OCI-LY7 (cell line): ENCODE measurements around the gene HLA-A. TPM values are rescaled to one million over a fixed set of nuclear protein-coding genes. Genes with fewer than 3 reads are reported as not detected.
A peak's percentile ranks its signal among the peaks of the same experiment; 100 is the strongest.

Experiments used
- BruUV-seq: library from RNA; stranded (reverse); fragments of 400-500 nt; replicated peaks from 2 replicates; lab custom pipeline; 2021; lab: Mats Ljungman, UMichigan
- CTCF ChIA-PET: fragments of 300-600 bp; sonication (Branson Sonifier 250); formaldehyde crosslinking; loops from one replicate; lab custom pipeline; 2022; ENCODE audit warnings: antibody characterized with exemption; ENCODE audit not compliant: unreplicated experiment; lab: Charles Lee
- POLR2A ChIA-PET: fragments of 300-600 bp; sonication (Branson Sonifier 250); formaldehyde crosslinking; loops from one replicate; lab custom pipeline; 2022; ENCODE audit warnings: antibody characterized with exemption; lab: Charles Lee
- DNase-seq: peaks from one replicate; pipeline ENCODE4 v3.0.0-alpha.2; 2015; ENCODE audit warnings: low spot score
- H2AFZ ChIP-seq: fragments of 200-600 bp; sonication (generic), shearing (Covaris generic); 2 replicates; pipeline ENCODE4 v1.6.1; 2014; ENCODE audit warnings: mild to moderate bottlenecking, antibody characterized with exemption, low read length, moderate library complexity
- H3K27ac ChIP-seq: fragments of 200-600 bp; sonication (generic); 2 replicates; pipeline ENCODE4 v1.5.1; 2014; ENCODE audit warnings: mixed run types, low read depth, mild to moderate bottlenecking, moderate library complexity, low read length, inconsistent platforms; ENCODE audit not compliant: poor library complexity, severe bottlenecking
- H3K36me3 ChIP-seq: fragments of 200-600 bp; sonication (generic); 2 replicates; pipeline ENCODE4 v1.6.1; 2014; ENCODE audit warnings: mild to moderate bottlenecking, antibody characterized with exemption, low read length, moderate library complexity, mixed read lengths; ENCODE audit not compliant: insufficient read depth
- H3K4me1 ChIP-seq: fragments of 200-600 bp; sonication (generic); 2 replicates; pipeline ENCODE4 v1.5.1; 2014; ENCODE audit warnings: mild to moderate bottlenecking, low read length; ENCODE audit not compliant: insufficient read depth, poor library complexity, severe bottlenecking
- H3K4me2 ChIP-seq: fragments of 200-600 bp; sonication (generic); 2 replicates; pipeline ENCODE4 v1.6.1; 2014; ENCODE audit warnings: mild to moderate bottlenecking, low read length
- H3K4me3 ChIP-seq: fragments of 200-600 bp; sonication (generic); 2 replicates; pipeline ENCODE4 v1.5.1; 2014; ENCODE audit warnings: mild to moderate bottlenecking, low read depth, low read length; ENCODE audit not compliant: poor library complexity, severe bottlenecking
- H3K79me2 ChIP-seq: fragments of 200-600 bp; sonication (generic); 2 replicates; pipeline ENCODE4 v1.6.1; 2016; ENCODE audit warnings: low read depth, mild to moderate bottlenecking, low read length, moderate library complexity, mixed read lengths; ENCODE audit not compliant: insufficient read depth
- H3K9me2 ChIP-seq: fragments of 200-600 bp; sonication (generic); 2 replicates; pipeline ENCODE4 v1.6.1; 2016; ENCODE audit warnings: mild to moderate bottlenecking, low read length, mixed read lengths; ENCODE audit not compliant: insufficient read depth
- H3K9me3 ChIP-seq: fragments of 200-600 bp; sonication (generic); 2 replicates; pipeline ENCODE4 v1.6.1; 2014; ENCODE audit warnings: mild to moderate bottlenecking, mixed run types, low read length, mixed read lengths
- H4K20me1 ChIP-seq: fragments of 200-600 bp; sonication (generic); 2 replicates; pipeline ENCODE4 v1.6.1; 2014; ENCODE audit warnings: mild to moderate bottlenecking, antibody characterized with exemption, low read length, moderate library complexity, mixed read lengths; ENCODE audit not compliant: insufficient read depth
- EZH2phosphoT487 ChIP-seq: fragments of 200-600 bp; sonication (generic); IDR thresholded peaks from 2 replicates; pipeline ENCODE4 v1.6.1; 2018; ENCODE audit warnings: low read depth, borderline replicate concordance, mild to moderate bottlenecking, mixed run types, antibody characterized with exemption, low read length, moderate library complexity, mixed read lengths
- intact Hi-C: fragments of 100-400 bp; cut with micrococcal nuclease; formaldehyde crosslinking; loops from one replicate; pipeline ENCODE4 v1.10.0; 2022; ENCODE audit not compliant: unreplicated experiment
- total RNA-seq, 2 experiments: library from RNA; depleted of rRNA in 1 of 2; stranded (reverse); fragments of >200 nt in 1 of 2; shearing (Covaris generic) in 1 of 2; gene quantifications; 2 replicates each; pipeline ENCODE4 v1.2.3, GENCODE V29; 2014 to 2022
- TF ChIP-seq, protein P1 (sequence below): fragments of 200-600 bp; sonication (generic); conservative IDR thresholded peaks from 2 replicates; pipeline ENCODE4 v1.5.1; 2014; ENCODE audit warnings: mild to moderate bottlenecking, antibody characterized with exemption, low read length, moderate library complexity, mixed read lengths

Gene HLA-A
- total RNA-seq, 2 experiments from 2014 or later, result 393 to 672 TPM

DNA sequence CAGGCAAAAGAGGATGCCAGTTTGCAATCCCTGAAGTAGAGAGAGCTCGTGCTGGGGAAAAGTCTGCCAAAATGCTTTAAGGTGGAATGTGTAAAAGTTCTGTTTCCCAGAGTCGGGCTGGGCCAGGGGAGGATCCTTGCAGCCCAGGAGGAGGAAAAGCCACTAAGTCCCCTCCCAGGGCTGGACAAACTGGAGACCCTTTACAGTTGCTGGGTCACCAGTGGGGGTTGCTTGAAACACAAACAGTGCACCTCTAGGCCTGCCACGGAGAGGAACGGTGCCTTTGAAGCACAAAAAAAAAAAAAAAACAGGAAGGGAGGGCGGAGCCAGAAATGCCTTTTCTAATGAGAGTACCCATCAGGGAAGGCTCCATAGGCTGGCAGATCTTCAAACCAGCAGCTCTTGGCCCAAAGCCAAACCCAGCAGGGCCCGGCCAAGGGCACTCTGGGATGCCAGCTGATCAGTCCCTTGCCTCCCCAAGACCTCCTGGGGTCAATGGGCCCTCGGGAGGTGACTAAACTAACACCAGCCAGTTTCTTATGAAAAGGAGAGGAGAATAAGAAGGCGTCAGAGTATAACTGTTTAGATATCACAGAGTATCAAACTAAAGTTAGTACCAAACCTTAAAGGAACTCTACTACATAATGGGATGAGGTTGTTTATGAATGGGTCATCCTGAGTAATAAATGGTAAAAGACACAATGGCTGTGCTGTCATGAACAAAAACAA is 23.7 kb downstream of the HLA-A start:
- H3K27ac ChIP-seq, result peak overlapping the region; percentile 93
- intact Hi-C loops, result loop anchor here (1.0 to 5.0 kb wide), 3 partner anchors 24 to 101 kb away; partner anchors contain the start of genes HLA-A and PPP1R11
- DNase-seq, result peak; percentile 89
- H3K79me2 ChIP-seq, result no peaks in the 10 kb centered on the region; the same call in 1 of the 2 replicates
- TF ChIP-seq, protein P1, sequence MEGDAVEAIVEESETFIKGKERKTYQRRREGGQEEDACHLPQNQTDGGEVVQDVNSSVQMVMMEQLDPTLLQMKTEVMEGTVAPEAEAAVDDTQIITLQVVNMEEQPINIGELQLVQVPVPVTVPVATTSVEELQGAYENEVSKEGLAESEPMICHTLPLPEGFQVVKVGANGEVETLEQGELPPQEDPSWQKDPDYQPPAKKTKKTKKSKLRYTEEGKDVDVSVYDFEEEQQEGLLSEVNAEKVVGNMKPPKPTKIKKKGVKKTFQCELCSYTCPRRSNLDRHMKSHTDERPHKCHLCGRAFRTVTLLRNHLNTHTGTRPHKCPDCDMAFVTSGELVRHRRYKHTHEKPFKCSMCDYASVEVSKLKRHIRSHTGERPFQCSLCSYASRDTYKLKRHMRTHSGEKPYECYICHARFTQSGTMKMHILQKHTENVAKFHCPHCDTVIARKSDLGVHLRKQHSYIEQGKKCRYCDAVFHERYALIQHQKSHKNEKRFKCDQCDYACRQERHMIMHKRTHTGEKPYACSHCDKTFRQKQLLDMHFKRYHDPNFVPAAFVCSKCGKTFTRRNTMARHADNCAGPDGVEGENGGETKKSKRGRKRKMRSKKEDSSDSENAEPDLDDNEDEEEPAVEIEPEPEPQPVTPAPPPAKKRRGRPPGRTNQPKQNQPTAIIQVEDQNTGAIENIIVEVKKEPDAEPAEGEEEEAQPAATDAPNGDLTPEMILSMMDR, result no peak
- no peak for TF ChIP-seq EZH2phosphoT487
- H4K20me1 ChIP-seq, result no peaks in the 10 kb centered on the region
- peak overlapping the region; percentile 67 for H3K4me3 ChIP-seq
- ChIA-PET POLR2A (interaction anchor here (0.6 to 1.5 kb wide), 7 partner anchors 13 to 1713 kb away, joined by 3 to 7 read pairs (median 4); partner anchors contain the start of genes HLA-A and POLR1H), CTCF (interaction anchor here (0.7 kb wide), 1 partner anchor 335 kb away, joined by 9 read pairs; no protein-coding TSS in a partner anchor)
- H3K4me1 ChIP-seq, result peaks cover 49% of the 10 kb centered on the region
- peak overlapping the region; percentile 68; the same call in 1 of the 2 replicates for H2AFZ ChIP-seq
- no TSS peak for BruUV-seq
- H3K9me3 ChIP-seq, result no peaks in the 10 kb centered on the region
- H3K4me2 ChIP-seq, result peak overlapping the region; percentile 85
- no peaks in the 10 kb centered on the region for H3K36me3 ChIP-seq
- H3K9me2 ChIP-seq, result no peaks in the 10 kb centered on the region

DNA sequence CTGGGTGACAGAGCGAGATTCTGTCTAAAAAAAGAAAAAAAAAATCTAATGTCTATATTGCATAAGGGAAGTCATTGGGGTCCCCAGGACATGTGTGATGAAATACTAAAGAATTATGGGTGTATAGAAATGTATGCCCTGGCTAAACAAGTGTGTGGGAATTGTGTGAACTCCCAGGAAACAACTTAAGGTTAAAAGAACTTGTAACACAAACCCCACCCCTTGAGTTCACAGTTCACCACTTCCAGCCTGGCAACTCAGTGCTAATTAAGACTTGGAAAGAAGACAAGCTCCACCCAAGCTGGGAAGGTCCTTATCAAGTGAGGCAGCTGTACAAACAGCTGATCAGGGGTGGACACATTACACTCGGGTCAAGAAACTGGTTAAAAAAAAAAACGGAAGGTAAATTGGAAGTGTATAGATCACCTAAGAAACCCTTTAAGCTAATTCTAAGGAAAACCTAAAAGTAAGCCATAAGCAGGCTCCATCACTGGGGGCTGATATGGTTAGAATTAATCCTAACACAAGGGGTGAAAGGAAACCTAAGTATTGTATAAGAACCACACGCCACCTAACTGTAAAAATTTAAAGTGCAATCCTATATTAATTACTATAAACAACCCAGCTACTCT is 25.2 kb downstream of the HLA-A start:
- Histone ChIP-seq H3K36me3 (no peaks in the 10 kb centered on the region), H3K4me2 (peak overlapping the region; percentile 49), H3K4me3 (no peak overlapping the region), H4K20me1 (no peaks in the 10 kb centered on the region), H3K79me2 (no peaks in the 10 kb centered on the region; the same call in 1 of the 2 replicates), H3K9me3 (no peaks in the 10 kb centered on the region), H3K9me2 (no peaks in the 10 kb centered on the region), H3K4me1 (peaks cover 52% of the 10 kb centered on the region), H3K27ac (no peak overlapping the region), H2AFZ (peak overlapping the region; percentile 45; the same call in 1 of the 2 replicates)
- TF ChIP-seq, protein P1, result peak; percentile 77
- no peak for TF ChIP-seq EZH2phosphoT487
- CTCF ChIA-PET, result interaction anchor here (0.6 to 1.2 kb wide), 2 partner anchors 10 to 744 kb away, joined by 3 read pairs; no protein-coding TSS in a partner anchor
- intact Hi-C loops, result loop anchor here (1.0 to 5.0 kb wide), 2 partner anchors 45 to 119 kb away; no protein-coding TSS in a partner anchor
- POLR2A ChIA-PET, result interaction anchor here (1.2 to 1.3 kb wide), 2 partner anchors 11 to 116 kb away, joined by 3 read pairs; no protein-coding TSS in a partner anchor
- DNase-seq, result peak; percentile 61
- BruUV-seq, result no TSS peak
